Stimulated activated CD4-positive, alpha-beta T cell treated with anti-CD3 and anti-CD28 coated beads, Interleukin-4, amount 100 ng/mL, for 48 hours (primary cell): ENCODE data around the gene ACTN4.

Experiments
- DNase-seq, 2 donors: peaks; one replicate each; pipeline ENCODE4 v3.0.0-alpha.2; 2020; ENCODE audit warnings: low read depth in 2 of 2

ACTN4 gene

GRCh38 chr19:38660724-38661123, 13.3 kb downstream of the ACTN4 start:
- no peak for DNase-seq

GRCh38 chr19:38661136-38661535, 13.7 kb downstream of the ACTN4 start:
- DNase-seq = no peak

DNA sequence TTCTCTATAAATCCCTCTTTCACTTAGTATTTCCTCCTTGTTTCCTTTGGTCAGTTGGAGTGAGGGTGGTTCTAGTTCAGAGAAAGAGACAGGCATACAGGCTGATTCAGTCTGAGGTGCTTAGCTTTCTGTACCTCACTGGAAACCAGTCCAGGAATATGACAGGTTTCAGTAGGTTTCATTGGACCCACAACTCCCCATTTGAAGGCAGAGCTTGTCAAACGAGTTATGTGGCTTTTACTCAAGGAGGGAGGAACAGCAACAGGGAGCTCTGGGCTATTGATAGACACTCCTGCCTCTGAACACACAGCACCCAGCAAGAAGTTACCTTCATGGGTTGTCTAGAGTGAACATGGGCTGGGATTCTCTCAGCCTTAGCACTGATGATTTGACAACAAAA, 14.5 kb downstream of the ACTN4 start:
- DNase-seq = no peak

DNA sequence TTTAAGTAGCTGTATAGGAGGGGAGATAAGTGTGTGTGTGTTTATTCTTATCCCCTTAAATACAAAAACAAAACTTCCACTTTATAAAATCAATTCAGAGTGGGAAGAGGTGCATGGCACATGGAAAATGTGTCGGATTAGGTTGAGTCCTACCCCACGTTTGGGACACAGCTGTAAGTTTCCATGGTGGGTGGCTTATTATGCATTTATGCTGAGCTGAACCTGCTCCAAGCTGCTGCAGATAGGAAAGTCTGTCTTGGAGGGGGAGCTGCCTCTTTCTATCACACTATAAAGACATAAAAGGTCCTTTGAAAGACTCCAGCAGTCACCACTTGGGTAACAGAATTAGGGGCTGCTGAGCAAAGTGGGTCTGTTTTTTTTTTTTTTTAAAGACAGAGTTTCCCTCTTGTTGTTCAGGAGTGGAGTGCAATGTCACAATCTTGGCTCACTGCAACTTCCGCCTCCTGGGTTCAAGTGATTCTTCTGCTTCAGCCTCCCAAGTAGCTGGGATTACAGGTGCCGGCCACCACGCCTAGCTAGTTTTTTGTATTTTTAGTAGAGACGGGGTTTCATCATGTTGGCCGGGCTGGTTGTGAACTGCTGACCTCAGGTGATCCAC, 15.2 kb downstream of the ACTN4 start:
- no peak for DNase-seq

- no peak for DNase-seq
These were observed 15.8 kb downstream of the ACTN4 start for GRCh38 chr19:38663156-38663651.

DNA sequence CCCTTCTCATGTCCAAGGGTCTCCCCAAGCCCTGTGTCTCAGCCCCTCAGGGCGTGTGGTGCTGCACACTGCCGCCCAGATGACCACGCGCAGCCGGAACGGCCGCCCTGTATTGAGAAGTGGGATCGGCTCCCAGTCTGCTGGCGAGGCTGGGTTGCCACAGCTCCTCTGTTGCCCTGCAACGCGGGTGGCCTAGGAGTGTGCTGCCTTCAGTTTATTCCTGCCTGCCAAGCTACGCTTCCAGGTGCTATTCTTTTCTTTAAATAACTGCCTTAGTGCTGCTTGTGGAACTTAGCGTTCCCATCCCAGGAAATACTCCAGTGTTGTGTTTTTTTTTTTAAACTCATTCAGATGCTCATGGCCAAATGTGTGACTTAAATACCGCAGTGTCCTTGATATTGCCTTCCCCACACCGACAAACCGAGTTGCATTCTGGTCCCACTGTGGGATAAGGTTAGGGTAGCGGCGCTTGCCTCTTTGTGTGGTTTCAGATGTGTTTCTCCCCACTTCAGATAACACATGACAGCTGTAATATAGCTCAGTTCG, 16.6 kb downstream of the ACTN4 start:
- no peak for DNase-seq

GRCh38 chr19:38664503-38665211, 17.2 kb downstream of the ACTN4 start:
- no peak for DNase-seq

- DNase-seq = no peak
These were observed 17.9 kb downstream of the ACTN4 start for GRCh38 chr19:38665219-38665931.

- no peak for DNase-seq
These were observed 18.7 kb downstream of the ACTN4 start for GRCh38 chr19:38665950-38666662.

DNA sequence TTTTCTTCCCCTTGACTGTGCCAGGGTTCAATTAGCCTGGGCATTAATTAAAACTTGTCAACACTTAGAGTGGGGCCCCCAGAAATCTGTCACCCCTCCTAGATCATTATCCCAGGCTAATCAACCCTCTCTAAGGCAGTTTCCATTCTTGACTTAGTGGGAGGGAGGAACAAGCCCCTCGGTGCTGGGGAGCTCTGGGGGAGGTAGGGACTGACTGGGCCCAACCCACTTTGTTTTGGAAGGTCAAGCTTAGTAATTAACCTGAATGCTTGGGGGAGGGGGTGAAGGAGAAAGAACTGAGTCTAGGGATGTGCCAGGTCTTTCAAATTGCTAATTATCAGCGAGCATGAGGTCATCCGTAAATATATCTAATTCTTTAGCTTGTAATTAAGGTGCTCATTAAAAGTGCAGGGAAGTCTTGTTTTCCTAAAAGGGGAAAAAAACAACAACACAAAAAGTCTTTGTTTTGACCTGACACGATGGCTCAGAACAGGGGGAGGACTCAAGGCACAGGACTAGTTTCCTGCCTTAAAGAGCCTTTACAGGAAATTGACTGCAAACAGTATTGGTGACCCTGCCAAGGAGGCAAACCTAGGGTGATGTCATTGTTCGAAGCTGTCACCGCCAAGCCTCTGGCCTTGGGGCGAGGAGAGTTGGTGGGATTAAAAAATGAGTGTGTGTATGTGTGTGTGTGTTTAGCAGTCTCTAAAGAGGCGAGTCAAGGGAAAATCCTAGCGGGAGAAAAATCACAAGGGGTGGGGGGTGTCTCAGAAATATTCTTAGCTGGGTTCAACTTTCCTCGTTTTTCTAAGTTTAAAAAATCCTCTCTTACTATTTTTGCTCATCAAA, 19.4 kb downstream of the ACTN4 start:
- DNase-seq = no peak

DNA sequence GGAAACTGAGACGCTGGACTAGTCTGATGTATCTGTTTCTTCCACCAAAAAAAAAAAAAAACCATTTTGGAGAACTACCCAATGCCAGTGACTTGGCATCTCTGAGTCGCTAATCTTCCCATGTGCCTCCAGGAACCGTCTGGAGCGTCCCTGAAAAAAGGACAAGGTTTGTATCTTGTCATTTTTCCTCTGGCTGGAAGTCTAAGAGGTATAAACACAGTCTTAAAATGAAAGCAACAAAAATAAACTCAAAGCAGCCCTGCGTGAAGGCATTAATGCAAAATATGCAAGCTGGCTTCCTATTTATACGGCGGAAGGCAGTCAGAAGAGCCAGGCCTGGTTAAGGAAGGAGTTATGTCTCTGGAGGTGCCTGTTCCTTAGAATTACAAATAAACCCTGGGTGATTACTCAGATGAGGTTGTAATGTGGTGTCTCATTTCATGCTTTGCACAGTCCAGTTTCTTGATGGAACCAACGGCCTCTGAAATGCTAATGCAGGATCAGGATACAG, 20.3 kb downstream of the ACTN4 start:
- no peak for DNase-seq

DNA sequence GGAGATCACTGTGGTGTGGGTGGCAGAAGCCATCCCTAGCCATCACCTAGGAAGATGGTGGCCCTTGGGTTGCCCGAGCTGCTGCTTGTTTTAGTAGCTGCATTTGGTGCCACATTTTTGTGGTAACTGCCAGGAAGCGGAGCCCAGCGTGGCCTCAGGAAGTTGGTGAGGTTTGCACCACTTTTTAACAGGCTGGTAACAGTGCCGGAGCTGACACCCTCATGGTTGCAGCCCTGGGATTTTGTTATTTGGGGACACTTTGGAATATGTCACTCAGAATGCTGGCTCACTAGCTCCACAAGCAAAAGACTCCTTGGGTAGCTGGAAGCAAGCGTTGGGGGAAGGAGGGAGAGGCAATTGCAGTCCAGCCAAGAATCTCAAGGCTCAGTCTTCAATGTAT, 22.1 kb downstream of the ACTN4 start:
- no peak for DNase-seq

- no peak for DNase-seq
These were observed 23.5 kb downstream of the ACTN4 start for GRCh38 chr19:38670921-38671398.

DNA sequence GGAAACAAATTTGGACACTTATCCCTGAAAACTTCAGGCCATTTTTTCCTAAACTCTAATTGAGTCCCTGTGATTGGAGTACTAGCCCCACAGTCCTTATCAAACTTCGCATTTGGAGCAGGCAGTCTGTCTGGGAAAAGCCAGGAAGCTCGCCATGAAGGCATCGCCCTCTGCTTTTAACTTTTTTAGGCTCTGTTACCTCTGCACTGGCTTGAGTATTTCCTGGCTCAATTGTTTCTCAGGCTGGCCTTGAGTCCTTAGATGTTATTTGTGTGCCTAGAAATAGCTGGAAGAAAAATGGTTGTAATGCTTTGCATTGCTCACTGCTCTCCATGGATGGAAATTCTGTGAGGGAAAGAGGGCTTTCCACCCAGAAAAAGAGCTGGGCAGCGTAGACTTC, 24.2 kb downstream of the ACTN4 start:
- DNase-seq = no peak

GRCh38 chr19:38673030-38673429, 25.6 kb downstream of the ACTN4 start:
- no peak for DNase-seq

GRCh38 chr19:38674388-38675171, 27.1 kb downstream of the ACTN4 start:
- no peak for DNase-seq

DNA sequence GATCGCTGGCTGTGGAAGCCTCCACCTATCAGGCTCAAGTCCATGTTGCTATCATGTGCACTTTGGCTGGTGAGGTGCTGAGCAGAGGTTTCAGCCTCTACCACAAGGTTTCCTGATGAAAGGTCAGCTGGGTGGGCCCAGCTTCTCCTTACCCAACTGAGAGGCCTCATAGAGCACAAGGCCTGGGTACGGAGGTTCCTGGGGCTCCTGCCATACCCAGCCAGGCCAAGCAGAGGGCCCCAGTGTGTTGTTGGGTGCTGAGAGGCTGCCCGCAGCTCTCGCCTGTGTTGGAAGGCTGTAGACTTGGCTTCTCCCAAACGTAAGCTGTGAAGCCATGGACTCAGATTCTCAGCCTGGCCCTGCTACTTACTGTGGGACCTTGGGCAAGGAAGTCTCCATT, 28.2 kb downstream of the ACTN4 start:
- no peak for DNase-seq

- no peak for DNase-seq
These were observed 28.8 kb downstream of the ACTN4 start for GRCh38 chr19:38676023-38676877.
